ENCODE measurements around the gene PTPRH.
"Not testable (repeated sequence)": the region's sequence is repeated elsewhere in the genome, so short reads cannot be mapped to it uniquely, and the experiment has no call there.

Gene PTPRH

DNA sequence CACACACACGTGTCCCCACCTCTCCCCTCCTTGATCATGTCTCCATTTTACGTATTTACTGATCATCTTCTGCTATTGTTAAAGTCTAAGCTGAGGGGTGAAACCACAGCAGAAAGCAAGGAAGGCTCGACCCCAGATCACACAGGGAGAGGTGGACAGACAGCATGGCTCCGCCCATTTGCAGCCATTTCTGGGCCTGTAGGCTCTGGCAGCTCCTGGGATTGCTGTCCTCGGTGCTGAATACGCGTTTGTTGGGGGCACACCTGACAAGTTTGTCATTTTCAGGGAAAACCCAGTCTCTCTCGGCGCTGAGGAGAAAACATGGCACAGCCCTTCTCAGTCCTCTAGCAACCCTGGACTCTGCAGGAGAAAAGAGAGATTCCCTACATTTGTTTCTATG lies 11.2 kb upstream of the PTPRH start:
- no peak overlapping the region for H3K27ac ChIP-seq
- TF ChIP-seq ZFX (IDR thresholded peaks at IDR 0.05), result no peak
- TF ChIP-seq, protein P1, sequence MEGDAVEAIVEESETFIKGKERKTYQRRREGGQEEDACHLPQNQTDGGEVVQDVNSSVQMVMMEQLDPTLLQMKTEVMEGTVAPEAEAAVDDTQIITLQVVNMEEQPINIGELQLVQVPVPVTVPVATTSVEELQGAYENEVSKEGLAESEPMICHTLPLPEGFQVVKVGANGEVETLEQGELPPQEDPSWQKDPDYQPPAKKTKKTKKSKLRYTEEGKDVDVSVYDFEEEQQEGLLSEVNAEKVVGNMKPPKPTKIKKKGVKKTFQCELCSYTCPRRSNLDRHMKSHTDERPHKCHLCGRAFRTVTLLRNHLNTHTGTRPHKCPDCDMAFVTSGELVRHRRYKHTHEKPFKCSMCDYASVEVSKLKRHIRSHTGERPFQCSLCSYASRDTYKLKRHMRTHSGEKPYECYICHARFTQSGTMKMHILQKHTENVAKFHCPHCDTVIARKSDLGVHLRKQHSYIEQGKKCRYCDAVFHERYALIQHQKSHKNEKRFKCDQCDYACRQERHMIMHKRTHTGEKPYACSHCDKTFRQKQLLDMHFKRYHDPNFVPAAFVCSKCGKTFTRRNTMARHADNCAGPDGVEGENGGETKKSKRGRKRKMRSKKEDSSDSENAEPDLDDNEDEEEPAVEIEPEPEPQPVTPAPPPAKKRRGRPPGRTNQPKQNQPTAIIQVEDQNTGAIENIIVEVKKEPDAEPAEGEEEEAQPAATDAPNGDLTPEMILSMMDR (conservative IDR thresholded peaks at IDR 0.05), result no peak

DNA sequence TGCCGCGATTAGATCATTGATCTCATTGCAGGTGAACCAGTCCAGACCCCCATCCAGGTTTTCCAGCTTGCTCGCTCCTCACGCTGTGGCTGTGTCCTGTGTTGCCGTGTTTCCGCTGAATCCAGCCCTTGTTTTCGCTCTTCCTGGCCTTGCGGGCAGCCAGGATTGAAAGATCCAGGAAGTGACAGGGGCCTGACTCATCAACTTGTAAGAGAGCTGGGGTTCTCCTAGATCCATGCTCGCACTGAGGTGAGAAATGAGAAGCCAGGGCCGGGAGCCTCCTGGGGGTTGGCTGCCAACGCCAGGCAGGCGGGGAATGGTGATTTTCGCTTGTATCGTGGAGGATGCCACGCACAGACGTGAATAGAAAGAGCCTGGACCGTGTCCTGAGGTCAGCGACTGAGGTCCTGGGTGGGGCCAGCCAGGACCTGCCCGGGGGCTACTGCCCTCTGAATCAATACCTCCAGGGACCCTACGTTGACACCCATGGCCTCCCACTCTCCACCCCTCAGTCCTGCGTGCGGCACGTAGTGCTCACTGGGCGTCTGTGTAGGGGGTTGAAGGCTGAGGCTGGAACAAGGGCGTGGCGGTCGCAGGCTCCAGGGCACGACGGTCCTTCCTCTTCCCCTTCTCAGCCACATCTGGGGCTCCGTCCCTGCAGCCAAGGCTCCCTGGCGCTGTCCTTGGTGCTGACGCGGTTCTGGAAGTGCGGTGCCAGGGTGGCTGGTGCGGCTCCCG lies 7.3 kb upstream of the PTPRH start:
- H3K27ac ChIP-seq, result peak overlapping the region; percentile 51
- TF ChIP-seq, protein P1 (conservative IDR thresholded peaks at IDR 0.05), result no peak
- TF ChIP-seq ZFX (IDR thresholded peaks at IDR 0.05), result no peak

- no peak for TF ChIP-seq ZFX (IDR thresholded peaks at IDR 0.05)
- TF ChIP-seq, protein P1 (conservative IDR thresholded peaks at IDR 0.05), result no peak
Observed at GRCh38 chr19:55213547-55213946, 4.2 kb upstream of the PTPRH start.

DNA sequence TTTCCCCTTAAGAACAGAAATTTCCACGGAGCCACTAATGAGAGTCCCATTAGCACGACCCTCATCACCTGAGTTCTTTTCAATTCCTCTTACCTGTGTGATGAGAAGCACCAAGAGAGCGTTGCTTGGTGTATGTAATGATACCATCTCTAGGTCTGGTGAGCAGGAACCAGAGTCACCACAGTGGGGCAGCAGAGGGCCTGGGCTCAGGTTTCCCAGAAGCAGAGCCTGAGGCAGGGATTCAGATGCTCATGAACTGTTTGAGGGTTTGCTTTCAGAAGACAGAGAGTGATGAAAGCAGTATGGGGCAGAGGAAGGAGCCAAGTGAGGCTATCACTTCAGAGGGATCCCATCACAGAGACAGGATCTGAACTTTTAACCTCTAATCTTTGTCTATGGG lies 3.1 kb upstream of the PTPRH start:
- no peak overlapping the region for H3K27ac ChIP-seq
- TF ChIP-seq, protein P1 (conservative IDR thresholded peaks at IDR 0.05), result no peak; the same call in 1 of the 2 replicates
- TF ChIP-seq ZFX (IDR thresholded peaks at IDR 0.05), result no peak

More at GRCh38 chr19:55213547-55213946, 4.2 kb upstream of the PTPRH start:
- no peak overlapping the region for H3K27ac ChIP-seq

DNA sequence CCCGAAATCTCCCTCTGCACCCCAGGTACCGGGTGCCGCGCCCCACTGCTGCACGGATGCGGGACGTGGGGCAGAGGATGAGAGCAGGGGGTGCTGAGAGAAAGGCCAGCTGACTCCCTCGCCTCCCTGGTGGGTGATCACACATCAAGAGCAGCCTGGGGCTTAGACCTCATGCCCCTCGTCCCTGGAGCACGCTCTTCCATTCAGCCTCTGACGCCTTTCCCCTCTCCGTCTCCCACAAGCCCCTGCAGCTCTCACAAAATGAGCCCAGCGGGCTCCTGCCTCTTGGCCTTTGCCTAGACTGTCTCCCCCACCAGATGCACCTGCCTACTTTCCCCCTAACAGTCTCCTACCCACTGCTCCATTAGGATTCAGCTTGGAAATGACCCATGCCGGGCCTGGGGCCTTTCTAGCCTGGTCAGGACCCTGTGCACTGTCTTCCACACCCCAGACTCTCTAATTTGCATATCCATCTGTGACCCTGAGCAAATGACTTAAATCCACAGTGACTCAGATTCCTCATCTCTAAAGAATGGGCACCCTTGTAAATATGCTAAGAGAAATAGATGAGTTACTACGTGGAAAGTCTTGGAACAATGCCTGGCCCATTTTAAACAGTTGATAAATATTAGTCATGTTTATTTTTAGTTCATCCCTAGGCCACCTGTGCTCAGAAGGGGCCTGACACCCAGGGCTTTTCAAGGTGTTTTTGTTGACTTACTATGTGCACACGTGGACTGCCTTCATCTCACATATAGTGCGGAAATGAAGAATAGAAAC lies 582 bp upstream of the PTPRH start:
- TF ChIP-seq, protein P1 (conservative IDR thresholded peaks at IDR 0.05), result no peak
- no peak for TF ChIP-seq ZFX (IDR thresholded peaks at IDR 0.05)
- H3K27ac ChIP-seq, result no peak overlapping the region

DNA sequence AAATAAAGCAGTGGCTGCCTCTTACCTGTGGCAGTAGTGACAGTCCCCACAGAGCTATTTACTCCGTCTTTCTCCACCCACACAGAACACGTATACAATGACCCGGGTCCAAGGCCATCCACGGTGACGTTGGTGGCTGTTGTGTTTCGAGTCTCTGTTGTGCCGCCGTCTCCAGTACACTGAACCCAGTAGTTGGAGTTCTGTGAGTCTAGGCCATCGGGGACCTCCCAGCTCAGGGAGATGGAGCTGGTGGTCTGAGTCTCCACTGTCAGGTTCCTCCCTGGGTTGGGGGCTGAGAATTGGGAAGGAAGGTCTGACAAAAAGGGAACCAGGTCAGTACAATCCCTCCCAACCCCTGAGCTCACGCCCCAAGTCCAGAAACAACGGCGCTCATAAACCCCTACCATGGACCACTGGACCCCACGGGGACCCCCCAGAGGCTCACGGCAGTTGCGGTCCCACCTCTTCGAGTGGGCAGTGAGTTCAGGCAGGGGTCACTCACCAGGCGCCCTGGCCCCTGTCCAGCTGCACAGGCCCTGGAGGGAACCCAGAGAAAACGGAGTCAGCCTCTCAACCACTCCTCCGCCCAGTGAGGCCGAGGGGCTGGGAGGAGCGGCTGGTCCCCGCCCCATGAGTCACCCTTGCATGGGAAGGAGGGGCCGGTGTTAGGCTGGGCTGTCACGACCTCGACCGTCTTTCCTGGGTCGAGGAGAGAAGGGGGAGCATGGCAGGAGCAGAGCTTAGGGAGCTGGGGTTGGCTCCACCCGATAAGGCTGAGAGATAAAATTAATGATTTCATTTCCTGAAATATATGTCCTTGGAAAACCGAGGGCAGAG lies 2.4 kb downstream of the PTPRH start:
- TF ChIP-seq, protein P1 (conservative IDR thresholded peaks at IDR 0.05), result no peak
- TF ChIP-seq ZFX (IDR thresholded peaks at IDR 0.05), result no peak
- no peak overlapping the region for H3K27ac ChIP-seq

DNA sequence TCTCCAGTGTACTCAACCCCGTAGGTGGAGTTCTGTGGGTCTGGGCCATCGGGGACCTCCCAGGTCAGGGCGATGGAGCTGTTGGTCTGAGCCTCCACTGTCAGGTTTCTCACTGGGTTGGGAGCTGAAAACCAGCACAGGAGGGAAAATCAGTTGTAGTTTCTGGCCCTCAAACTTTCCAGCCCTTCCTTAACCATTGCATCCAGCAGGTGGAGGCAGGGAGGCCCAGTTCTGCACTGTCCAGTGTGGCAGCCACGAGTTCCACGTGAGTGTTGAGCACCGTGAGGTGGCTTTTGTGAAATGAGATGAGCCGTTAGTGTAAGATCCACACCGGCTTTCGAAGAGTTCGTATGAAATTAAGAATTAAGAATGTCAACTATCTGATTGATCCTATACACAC lies 7.1 kb downstream of the PTPRH start:
- not testable (repeated sequence) for H3K27ac ChIP-seq

All from C4-2B (cell line).